HUES48 (cell line): Measurements from ENCODE around the gene NUP155.
"Not testable (repeated sequence)": the region's sequence is repeated elsewhere in the genome, so short reads cannot be mapped to it uniquely, and the experiment has no call there.

Source experiments
- H3K27ac ChIP-seq: one replicate; pipeline ENCODE4 v1.7.0; 2013; ENCODE audit warnings: low read depth, low read length, inconsistent platforms
- H3K27me3 ChIP-seq: 2 replicates; pipeline ENCODE4 v1.6.1; 2013; ENCODE audit warnings: mild to moderate bottlenecking, low read length; ENCODE audit not compliant: control insufficient read depth, insufficient read depth
- H3K36me3 ChIP-seq: 2 replicates; pipeline ENCODE4 v1.6.1; 2013; ENCODE audit warnings: low read length; ENCODE audit not compliant: control insufficient read depth, insufficient read depth
- H3K4me1 ChIP-seq: 2 replicates; pipeline ENCODE4 v1.6.1; 2013; ENCODE audit warnings: mild to moderate bottlenecking, low read length; ENCODE audit not compliant: control insufficient read depth, insufficient read depth
- H3K4me3 ChIP-seq: 2 replicates; pipeline ENCODE4 v1.5.1; 2013; ENCODE audit warnings: mild to moderate bottlenecking, low read depth, low read length
- H3K9ac ChIP-seq: 2 replicates; pipeline ENCODE4 v1.6.1; 2013; ENCODE audit warnings: mild to moderate bottlenecking, low read depth, low read length, moderate library complexity
- H3K9me3 ChIP-seq: 2 replicates; pipeline ENCODE4 v1.6.1; 2013; ENCODE audit warnings: low read length; ENCODE audit not compliant: control insufficient read depth, insufficient read depth

NUP155 gene

GRCh38 chr5:37283214-37283820 is 87.6 kb downstream of the NUP155 start:
- Histone ChIP-seq H3K27me3 (no peaks in the 10 kb centered on the region), H3K36me3 (no peaks in the 10 kb centered on the region; the same call in 1 of the 2 replicates), H3K9me3 (peaks cover 34% of the 10 kb centered on the region), H3K9ac (no peak overlapping the region), H3K4me3 (no peak overlapping the region), H3K27ac (no peak overlapping the region), H3K4me1 (no peaks in the 10 kb centered on the region)

DNA sequence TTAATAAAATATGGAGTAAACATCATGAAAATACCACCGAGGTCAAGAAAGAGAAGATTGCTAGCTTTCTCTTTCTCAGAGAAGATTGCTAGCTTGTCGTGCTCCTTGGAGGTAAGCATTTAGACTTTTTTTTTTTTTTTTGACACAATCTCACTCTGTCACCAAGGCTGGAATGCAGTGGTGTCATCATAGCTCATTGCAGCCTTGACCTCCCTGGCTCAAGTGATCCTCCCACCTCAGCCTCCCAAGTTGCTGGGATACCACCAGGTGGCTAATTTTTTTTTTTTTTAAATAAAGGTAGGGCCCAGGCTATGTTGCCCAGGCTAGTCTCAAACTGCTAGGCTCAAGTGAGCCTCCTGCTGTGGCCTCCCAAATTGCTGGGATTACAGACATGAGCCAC is 95.4 kb downstream of the NUP155 start:
- H3K27me3 ChIP-seq: no peaks in the 10 kb centered on the region

DNA sequence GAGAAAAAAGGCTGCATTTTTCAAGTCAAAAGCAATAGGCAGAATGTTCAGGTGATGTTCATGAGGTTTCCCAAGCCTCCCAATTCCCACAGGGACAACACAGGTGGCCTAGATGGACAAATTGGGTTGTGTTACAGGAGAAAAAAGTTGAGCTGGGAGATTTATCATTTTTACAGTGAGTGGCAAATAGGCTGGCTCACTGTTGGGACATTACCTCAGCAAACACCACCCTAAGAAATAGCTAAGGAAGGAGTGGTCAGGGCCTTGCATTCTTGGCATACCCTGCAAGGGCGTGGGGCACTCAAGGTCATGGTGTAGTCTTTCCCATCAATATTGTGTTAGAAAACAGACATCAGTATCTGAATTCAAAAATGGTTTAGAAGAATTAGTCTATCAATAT is 98.4 kb downstream of the NUP155 start:
- Histone ChIP-seq H3K4me1 (no peaks in the 10 kb centered on the region), H3K9me3 (no peaks in the 10 kb centered on the region; the same call in 1 of the 2 replicates), H3K27ac (no peak overlapping the region), H3K27me3 (no peaks in the 10 kb centered on the region), H3K4me3 (no peak overlapping the region), H3K36me3 (no peaks in the 10 kb centered on the region), H3K9ac (no peak overlapping the region; the same call in 1 of the 2 replicates)

More for the DNA sequence above, 95.4 kb downstream of the NUP155 start:
- no peaks in the 10 kb centered on the region for H3K4me1 ChIP-seq
- peaks cover 14% of the 10 kb centered on the region for H3K9me3 ChIP-seq
- no peak overlapping the region for H3K9ac ChIP-seq
- no peak overlapping the region for H3K4me3 ChIP-seq
- H3K27ac ChIP-seq: no peak overlapping the region
- no peaks in the 10 kb centered on the region for H3K36me3 ChIP-seq

GRCh38 chr5:37268100-37268499 is 102.8 kb downstream of the NUP155 start:
- not testable (repeated sequence) for H3K27me3 ChIP-seq, H3K27ac ChIP-seq, H3K4me1 ChIP-seq, H3K36me3 ChIP-seq, H3K9me3 ChIP-seq, H3K4me3 ChIP-seq, H3K9ac ChIP-seq

DNA sequence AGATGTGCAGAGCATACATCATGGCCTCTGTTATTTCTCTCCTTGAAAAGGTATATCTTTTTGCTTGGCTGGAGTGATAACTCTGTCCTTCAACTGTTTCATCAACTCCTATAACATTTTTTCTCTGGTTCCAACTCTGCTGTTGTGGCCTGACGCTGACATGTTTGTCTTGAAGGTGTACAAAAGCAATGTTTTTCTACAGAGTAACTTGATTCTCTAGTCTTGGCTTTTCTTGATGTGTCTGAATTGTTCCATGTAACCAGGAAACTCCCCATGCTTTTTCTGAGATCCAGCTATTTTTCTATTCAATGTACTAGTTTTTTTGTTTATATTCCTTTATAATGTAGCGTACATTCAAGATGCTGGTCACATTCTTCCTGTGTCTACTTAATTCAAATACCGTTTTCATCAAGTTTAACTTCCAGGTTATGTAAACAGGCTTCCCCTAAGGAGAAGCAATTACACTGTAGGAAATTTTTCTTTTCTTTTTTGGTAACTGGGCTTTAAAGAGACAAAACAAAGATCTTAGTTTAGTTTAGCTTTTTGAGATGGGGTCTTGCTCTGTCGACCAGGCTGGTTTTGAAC is 115.0 kb downstream of the NUP155 start:
- no peaks in the 10 kb centered on the region for H3K9me3 ChIP-seq
- no peak overlapping the region for H3K9ac ChIP-seq
- H3K4me3 ChIP-seq: no peak overlapping the region
- H3K4me1 ChIP-seq: no peaks in the 10 kb centered on the region
- no peaks in the 10 kb centered on the region for H3K27me3 ChIP-seq
- H3K27ac ChIP-seq: no peak overlapping the region
- H3K36me3 ChIP-seq: no peaks in the 10 kb centered on the region

DNA sequence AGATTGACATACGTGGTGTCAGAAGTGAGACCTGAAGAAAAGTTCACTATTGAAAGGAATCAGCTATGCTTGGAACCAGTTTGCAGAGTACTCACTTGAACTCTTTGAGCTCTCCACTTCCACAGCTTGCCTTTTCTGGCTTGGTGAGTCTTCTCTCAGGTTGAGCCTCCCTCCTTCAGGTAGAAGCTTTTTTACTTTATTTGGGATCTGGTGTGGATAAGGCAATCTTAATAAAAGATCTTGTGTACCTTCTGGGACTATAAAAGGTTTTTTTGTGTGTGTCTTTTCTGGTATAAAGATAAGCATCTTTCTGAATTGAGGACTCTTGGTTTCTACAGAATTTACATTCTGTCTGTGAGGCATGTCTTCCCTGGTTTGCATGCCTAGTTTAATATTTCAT is 116.3 kb downstream of the NUP155 start:
- Histone ChIP-seq H3K9me3 (no peaks in the 10 kb centered on the region), H3K27ac (no peak overlapping the region), H3K36me3 (no peaks in the 10 kb centered on the region)

DNA sequence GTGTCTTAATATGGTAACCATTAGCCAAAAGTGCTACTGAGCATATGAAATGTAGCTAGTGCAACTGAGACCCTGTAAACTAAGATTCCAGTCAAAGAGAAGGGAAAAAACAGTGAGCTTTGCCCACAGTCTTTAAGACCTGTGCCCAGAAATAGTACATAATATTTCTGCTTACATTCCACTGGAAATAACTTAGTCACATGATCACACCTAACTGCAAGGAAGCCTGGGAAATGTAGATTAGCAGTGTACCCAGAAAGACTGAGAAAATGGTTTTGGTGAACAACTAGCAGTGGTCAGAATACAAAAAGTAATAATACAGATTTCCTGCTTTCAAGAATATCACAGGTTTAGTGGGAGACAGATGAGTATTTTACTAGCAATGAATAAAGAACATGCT is 119.2 kb downstream of the NUP155 start:
- Histone ChIP-seq H3K36me3 (no peaks in the 10 kb centered on the region), H3K9ac (no peak overlapping the region), H3K27ac (no peak overlapping the region), H3K9me3 (no peaks in the 10 kb centered on the region), H3K4me3 (no peak overlapping the region), H3K4me1 (peaks cover 8% of the 10 kb centered on the region; the same call in 1 of the 2 replicates), H3K27me3 (no peaks in the 10 kb centered on the region)

More for the DNA sequence above, 116.3 kb downstream of the NUP155 start:
- Histone ChIP-seq H3K4me1 (peaks cover 8% of the 10 kb centered on the region; the same call in 1 of the 2 replicates), H3K27me3 (no peaks in the 10 kb centered on the region), H3K4me3 (no peak overlapping the region), H3K9ac (no peak overlapping the region)

- Histone ChIP-seq H3K27ac (peak overlapping the region; percentile 87), H3K4me3 (peak overlapping the region; percentile 81), H3K9ac (peak overlapping the region; percentile 66; the same call in 1 of the 2 replicates), H3K4me1 (peaks cover 8% of the 10 kb centered on the region; the same call in 1 of the 2 replicates), H3K36me3 (no peaks in the 10 kb centered on the region), H3K9me3 (no peaks in the 10 kb centered on the region), H3K27me3 (no peaks in the 10 kb centered on the region)
Measured at GRCh38 chr5:37249815-37250164, 121.1 kb downstream of the NUP155 start.

DNA sequence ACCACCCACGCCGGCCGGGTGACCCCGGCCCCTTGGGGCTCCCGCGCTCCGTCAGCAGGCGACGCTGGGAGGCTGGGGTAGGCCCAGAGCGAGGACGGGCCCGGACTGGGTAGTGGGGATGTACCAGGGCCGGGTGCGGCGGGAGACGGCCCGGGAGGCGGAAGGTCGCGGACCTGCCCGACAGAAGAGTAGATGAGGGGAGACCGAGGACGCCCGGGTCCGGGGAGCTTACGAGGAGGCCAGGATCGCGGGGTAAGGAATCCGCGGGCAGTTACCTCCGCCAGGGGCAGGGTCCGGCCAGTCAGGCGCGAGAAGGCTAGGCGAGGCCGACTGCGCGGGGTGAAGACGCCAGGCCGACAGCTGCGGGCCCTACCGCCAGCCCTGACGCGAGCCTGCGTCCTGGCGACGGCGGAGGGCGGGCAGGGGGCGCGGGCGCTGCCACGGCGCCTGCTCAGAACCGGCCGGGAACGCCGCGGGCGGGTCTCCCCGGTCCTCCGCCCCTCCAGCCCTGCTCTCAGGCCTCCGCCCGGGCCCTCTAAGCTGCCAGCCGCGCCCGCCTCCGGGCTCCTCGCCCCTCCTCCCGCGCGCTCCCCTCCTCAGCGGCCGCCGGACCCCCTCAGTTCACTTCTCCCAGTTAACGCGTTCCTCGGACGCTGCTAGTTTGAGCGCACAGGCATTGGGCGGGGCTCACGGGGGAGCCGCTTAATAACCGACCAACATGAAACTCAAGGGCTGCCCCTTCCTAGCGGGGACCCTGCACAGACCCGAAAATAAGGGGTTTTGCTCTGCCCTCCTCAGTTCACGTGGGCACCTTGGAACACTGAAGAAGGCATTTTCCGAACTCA is 121.7 kb downstream of the NUP155 start, which contains the start of gene CPLANE1:
TSS of gene CPLANE1 (minus strand) at position 407 of the 845 bp plus-strand sequence. CDS start 1,678 bp downstream, outside the sequence.
- Histone ChIP-seq H3K36me3 (no peaks in the 10 kb centered on the region), H3K27me3 (no peaks in the 10 kb centered on the region), H3K27ac (peak within 1 kb of the TSS; percentile 87), H3K4me3 (peak within 1 kb of the TSS; percentile 81), H3K9me3 (no peaks in the 10 kb centered on the region), H3K9ac (peak within 1 kb of the TSS; percentile 66), H3K4me1 (peaks cover 8% of the 10 kb centered on the region; the same call in 1 of the 2 replicates)

- peaks cover 8% of the 10 kb centered on the region; the same call in 1 of the 2 replicates for H3K4me1 ChIP-seq
- peak overlapping the region; percentile 81 for H3K4me3 ChIP-seq
- no peaks in the 10 kb centered on the region for H3K9me3 ChIP-seq
- peak overlapping the region; percentile 66 for H3K9ac ChIP-seq
- H3K27me3 ChIP-seq: no peaks in the 10 kb centered on the region
- no peaks in the 10 kb centered on the region for H3K36me3 ChIP-seq
- peak overlapping the region; percentile 87 for H3K27ac ChIP-seq
Measured at GRCh38 chr5:37248421-37248969, 122.4 kb downstream of the NUP155 start.
